ENCODE measurements around the gene SSBP3. TPM values are rescaled to one million over a fixed set of nuclear protein-coding genes. Genes with fewer than 3 reads are reported as not detected.

SSBP3 gene
- polyA plus RNA-seq, 1 donor (not counting 4 experiments of a cell fraction or from before 2014, with no cell fraction given) = 16.9 TPM

- Histone ChIP-seq H4K20me1 (ENCODE audit: control insufficient read depth, extremely low read depth, insufficient read depth, low read length) (no peaks in the 10 kb centered on the region), H3K36me3 (ENCODE audit: control insufficient read depth in 2 of 2, extremely low read depth in 1 of 2, insufficient read depth in 2 of 2, low read length in 2 of 2) (no peaks in the 10 kb centered on the region), H2AFZ (ENCODE audit: control insufficient read depth, low read length) (no peak overlapping the region), H3K9me1 (ENCODE audit: control insufficient read depth, extremely low read depth, insufficient read depth, low read length) (no peaks in the 10 kb centered on the region), H3K4me3 (ENCODE audit: control insufficient read depth in 2 of 3, extremely low read depth in 1 of 3, insufficient read depth in 2 of 3, low read depth in 1 of 3, low read length in 3 of 3) (no peak overlapping the region), H3K4me1 (ENCODE audit: control insufficient read depth, extremely low read depth, insufficient read depth, low read length) (no peaks in the 10 kb centered on the region), H3K9ac (ENCODE audit: control insufficient read depth, extremely low read depth, insufficient read depth, low read length) (no peak overlapping the region), H3K27me3 (ENCODE audit: control insufficient read depth, extremely low read depth, insufficient read depth, low read length) (no peaks in the 10 kb centered on the region), H3K27ac (ENCODE audit: control insufficient read depth, insufficient read depth, low read length) (no peak overlapping the region), H3K4me2 (ENCODE audit: control insufficient read depth, extremely low read depth, insufficient read depth, low read depth, low read length) (no peak overlapping the region), H3K9me3 (ENCODE audit: control insufficient read depth, low read depth, low read length) (no peaks in the 10 kb centered on the region), H3K79me2 (ENCODE audit: control insufficient read depth, insufficient read depth, low read length) (no peaks in the 10 kb centered on the region)
- DNase-seq (ENCODE audit: low read depth, low spot score) = no peak
- FAIRE-seq = no peak
- no peak for TF ChIP-seq EZH2 (IDR thresholded peaks at IDR 0.05; ENCODE audit: low read length)
- TF ChIP-seq, protein P1, sequence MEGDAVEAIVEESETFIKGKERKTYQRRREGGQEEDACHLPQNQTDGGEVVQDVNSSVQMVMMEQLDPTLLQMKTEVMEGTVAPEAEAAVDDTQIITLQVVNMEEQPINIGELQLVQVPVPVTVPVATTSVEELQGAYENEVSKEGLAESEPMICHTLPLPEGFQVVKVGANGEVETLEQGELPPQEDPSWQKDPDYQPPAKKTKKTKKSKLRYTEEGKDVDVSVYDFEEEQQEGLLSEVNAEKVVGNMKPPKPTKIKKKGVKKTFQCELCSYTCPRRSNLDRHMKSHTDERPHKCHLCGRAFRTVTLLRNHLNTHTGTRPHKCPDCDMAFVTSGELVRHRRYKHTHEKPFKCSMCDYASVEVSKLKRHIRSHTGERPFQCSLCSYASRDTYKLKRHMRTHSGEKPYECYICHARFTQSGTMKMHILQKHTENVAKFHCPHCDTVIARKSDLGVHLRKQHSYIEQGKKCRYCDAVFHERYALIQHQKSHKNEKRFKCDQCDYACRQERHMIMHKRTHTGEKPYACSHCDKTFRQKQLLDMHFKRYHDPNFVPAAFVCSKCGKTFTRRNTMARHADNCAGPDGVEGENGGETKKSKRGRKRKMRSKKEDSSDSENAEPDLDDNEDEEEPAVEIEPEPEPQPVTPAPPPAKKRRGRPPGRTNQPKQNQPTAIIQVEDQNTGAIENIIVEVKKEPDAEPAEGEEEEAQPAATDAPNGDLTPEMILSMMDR (optimal IDR thresholded peaks at IDR 0.05 in 1 of 3, IDR thresholded peaks at IDR 0.05 in 1 of 3, conservative IDR thresholded peaks at IDR 0.05 in 1 of 3; ENCODE audit: extremely low read depth in 1 of 3, insufficient read depth in 2 of 3, low read length in 3 of 3) = no peak
- dilution Hi-C loops (cut with MboI; ENCODE audit: extremely low pct_ligation_motif_present, low sequenced_read_pairs) = no loop called here
Measured at GRCh38 chr1:54180701-54181360, 225.4 kb downstream of the SSBP3 start.

- H3K27me3 ChIP-seq (ENCODE audit: control insufficient read depth, extremely low read depth, insufficient read depth, low read length) = no peaks in the 10 kb centered on the region
- no peak for DNase-seq (ENCODE audit: low read depth, low spot score)
- no peaks in the 10 kb centered on the region for H3K36me3 ChIP-seq (ENCODE audit: control insufficient read depth in 2 of 2, extremely low read depth in 1 of 2, insufficient read depth in 2 of 2, low read length in 2 of 2)
- dilution Hi-C loops (cut with MboI; ENCODE audit: extremely low pct_ligation_motif_present, low sequenced_read_pairs) = no loop called here
- H3K9me1 ChIP-seq (ENCODE audit: control insufficient read depth, extremely low read depth, insufficient read depth, low read length) = no peaks in the 10 kb centered on the region
- H2AFZ ChIP-seq (ENCODE audit: control insufficient read depth, low read length) = no peak overlapping the region
- H3K9ac ChIP-seq (ENCODE audit: control insufficient read depth, extremely low read depth, insufficient read depth, low read length) = no peak overlapping the region
- no peak overlapping the region for H3K4me3 ChIP-seq (ENCODE audit: control insufficient read depth in 2 of 3, extremely low read depth in 1 of 3, insufficient read depth in 2 of 3, low read depth in 1 of 3, low read length in 3 of 3)
- no peak for FAIRE-seq
- no peaks in the 10 kb centered on the region for H3K79me2 ChIP-seq (ENCODE audit: control insufficient read depth, insufficient read depth, low read length)
- no peaks in the 10 kb centered on the region for H4K20me1 ChIP-seq (ENCODE audit: control insufficient read depth, extremely low read depth, insufficient read depth, low read length)
- no peaks in the 10 kb centered on the region for H3K4me1 ChIP-seq (ENCODE audit: control insufficient read depth, extremely low read depth, insufficient read depth, low read length)
- H3K9me3 ChIP-seq (ENCODE audit: control insufficient read depth, low read depth, low read length) = no peaks in the 10 kb centered on the region
- H3K27ac ChIP-seq (ENCODE audit: control insufficient read depth, insufficient read depth, low read length) = no peak overlapping the region
- H3K4me2 ChIP-seq (ENCODE audit: control insufficient read depth, extremely low read depth, insufficient read depth, low read depth, low read length) = no peak overlapping the region
- no peak for TF ChIP-seq EZH2 (IDR thresholded peaks at IDR 0.05; ENCODE audit: low read length)
- TF ChIP-seq, protein P1 (optimal IDR thresholded peaks at IDR 0.05 in 1 of 3, IDR thresholded peaks at IDR 0.05 in 1 of 3, conservative IDR thresholded peaks at IDR 0.05 in 1 of 3; ENCODE audit: extremely low read depth in 1 of 3, insufficient read depth in 2 of 3, low read length in 3 of 3) = no peak
Measured at GRCh38 chr1:54178296-54179070, 227.7 kb downstream of the SSBP3 start.
